Stimulated activated CD4-positive, alpha-beta T cell treated with anti-CD3 and anti-CD28 coated beads, Interleukin-2, amount 100 ng/mL, for 24 hours (primary cell): ENCODE data around the gene RNU1-2.
"Not testable (repeated sequence)": the region's sequence is repeated elsewhere in the genome, so short reads cannot be mapped to it uniquely, and the experiment has no call there.

Source experiments
- DNase-seq, 2 donors: peaks; one replicate each; pipeline ENCODE4 v3.0.0-alpha.2; 2020

RNU1-2 gene

DNA sequence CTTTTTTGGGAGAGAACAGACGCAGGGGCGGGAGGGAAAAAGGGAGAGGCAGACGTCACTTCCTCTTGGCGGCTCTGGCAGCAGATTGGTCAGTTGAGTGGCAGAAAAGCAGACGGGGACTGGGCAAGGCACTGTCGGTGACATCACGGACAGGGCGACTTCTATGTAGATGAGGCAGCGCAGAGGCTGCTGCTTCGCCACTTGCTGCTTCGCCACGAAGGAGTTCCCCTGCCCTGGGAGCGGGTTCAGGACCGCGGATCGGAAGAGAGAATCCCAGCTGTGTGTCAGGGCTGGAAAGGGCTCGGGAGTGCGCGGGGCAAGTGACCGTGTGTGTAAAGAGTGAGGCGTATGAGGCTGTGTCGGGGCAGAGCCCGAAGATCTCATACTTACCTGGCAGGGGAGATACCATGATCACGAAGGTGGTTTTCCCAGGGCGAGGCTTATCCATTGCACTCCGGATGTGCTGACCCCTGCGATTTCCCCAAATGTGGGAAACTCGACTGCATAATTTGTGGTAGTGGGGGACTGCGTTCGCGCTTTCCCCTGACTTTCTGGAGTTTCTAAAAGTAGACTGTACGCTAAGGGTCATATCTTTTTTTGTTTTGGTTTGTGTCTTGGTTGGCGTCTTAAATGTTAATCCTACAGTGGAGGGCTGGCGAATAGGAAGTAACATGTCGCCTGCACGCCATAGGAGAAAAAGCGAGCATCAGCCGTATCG is at the start of gene RNU1-2:
TSS of gene RNU1-2 (plus strand) at position 383 of the 718 bp plus-strand sequence.
- peak; percentile 82 for DNase-seq

DNA sequence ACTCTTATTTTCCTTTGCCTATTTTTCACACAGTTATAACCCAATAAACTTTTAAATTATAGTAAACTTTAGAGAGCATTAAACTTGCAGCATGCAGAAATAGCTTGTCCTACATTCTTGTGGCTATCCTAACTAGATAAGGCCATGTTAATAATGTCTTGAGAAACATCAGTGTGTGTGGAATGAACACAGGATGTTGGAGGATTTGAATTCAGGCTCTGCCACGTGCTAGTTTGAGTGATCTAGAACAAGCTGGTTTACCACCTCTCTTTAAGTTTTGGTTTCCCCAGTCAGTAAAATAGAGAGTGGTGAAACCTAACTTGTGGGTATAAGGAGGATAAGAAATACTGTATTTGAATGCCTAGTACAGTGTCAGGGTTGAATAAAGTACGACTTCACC is 39.6 kb upstream of the RNU1-2 start:
- not testable (repeated sequence) for DNase-seq

DNA sequence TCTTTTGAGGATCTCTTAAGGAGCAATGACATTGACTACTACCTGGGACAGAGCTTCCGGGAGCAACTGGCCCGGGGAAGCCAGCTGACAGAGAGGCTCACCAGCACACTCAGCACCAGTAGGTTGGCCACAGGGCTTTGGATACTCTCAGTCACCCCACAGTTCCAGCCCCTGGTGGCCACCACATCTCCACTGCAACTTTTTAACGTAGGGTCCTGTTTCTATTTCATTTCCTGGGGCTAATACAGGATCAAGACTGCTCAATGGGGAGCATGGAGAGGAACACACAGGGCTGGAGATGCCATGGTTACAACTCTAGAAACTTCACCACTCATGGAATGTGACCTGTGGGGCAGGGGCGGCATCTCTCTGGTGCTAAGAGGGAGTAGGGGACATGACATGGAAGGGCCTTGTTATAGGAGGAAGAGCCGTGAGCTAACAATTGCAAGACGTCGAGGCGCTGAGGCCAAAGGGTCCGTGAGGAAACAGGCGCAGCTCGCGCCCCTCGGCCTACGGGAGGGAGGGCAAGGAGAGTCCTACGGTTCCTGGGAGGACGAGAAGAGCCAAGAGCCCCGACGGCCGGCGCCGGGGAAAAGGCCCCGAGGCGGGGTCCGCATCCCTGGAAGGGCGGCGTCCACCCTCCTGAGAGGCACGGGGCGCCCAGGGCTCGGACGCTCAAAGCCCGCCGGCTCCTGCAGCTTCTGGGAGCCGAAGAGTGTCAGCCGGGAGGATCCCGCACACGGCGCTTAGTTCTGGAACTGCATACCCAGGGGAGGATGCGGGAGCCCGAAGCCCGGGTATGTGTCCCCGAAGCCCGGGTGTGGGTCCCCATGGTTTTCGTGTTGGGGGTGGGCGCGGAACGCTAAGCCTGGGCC is 36.4 kb upstream of the RNU1-2 start:
- DNase-seq: not testable (repeated sequence)

DNA sequence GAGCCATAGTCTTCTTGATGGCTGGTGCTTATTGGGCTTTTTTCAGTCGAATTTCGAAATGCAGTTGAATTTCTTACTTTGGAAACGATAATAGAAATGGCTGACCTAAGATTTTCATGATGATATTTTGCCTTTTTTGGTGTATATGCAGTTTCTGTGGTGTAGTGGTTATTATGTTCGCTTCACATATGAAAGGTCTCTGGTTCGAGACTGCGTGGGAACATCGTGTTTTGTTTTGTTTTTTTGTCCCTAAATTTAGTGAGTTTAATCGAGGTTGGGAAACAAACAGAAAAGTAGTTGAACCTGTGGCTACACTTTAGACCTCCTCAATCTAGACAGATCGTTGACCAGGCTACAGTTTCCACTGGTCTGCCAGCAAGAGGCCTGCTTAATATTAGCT is 35.7 kb upstream of the RNU1-2 start:
- DNase-seq: not testable (repeated sequence)

DNA sequence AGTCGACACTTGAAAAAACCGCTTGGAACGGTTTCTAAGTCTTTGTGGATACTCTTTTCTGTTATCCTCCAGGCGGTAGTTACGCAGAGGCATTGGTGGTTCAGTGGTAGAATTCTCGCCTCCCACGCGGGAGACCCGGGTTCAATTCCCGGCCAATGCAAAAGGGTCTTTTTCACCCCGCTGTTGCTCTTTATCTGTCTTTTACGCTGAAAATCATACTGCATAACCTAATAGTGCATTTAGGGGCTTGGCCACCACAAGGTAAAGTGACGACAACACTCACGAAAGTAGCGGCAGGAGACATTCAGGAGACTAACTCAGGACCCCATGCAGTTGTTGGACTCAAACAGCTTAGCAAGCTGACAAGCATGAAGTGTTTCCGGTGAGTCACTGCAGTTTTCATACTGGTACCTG is 33.9 kb upstream of the RNU1-2 start:
- DNase-seq: peak in 1 of 2 donors; percentile 43

DNA sequence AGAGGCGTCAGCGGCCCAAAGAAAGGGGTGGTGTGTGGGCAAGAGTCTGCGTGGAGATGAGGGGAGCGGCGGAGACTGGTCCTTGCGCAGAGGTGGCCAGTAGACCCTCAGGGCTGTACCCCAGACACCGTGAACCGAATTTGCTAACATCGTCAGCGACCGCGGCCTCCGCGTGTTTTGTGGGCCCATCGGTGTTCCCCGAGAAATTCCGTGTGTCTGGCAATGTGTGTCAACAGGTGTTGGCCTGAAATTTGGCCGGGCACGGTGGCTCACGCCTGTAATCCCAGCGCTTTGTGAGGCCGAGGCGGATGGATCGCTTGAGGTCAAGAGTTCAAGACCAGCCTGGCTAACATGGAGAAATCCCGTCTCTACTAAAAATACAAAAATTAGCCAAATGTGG is 33.4 kb upstream of the RNU1-2 start:
- not testable (repeated sequence) for DNase-seq

DNA sequence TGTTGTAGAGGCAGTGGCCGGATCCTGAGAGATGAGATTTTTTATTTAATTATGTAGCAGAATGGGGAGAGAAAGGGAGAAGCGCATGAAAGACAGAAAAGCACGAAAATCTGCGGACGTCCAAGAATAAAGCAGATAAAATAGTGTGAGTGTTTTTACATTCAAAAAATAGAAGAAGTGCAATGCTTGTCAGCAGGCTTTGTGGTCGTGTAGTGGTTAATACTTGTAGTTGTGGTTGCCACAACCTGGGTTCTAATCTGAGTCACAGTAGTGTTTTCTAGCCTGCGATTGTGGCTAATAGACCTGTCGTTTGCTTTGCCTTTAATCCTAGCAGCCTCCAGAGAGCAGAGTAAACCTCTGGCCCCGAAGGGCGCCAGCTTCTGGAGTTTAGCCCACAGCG is 32.8 kb upstream of the RNU1-2 start:
- not testable (repeated sequence) for DNase-seq

DNA sequence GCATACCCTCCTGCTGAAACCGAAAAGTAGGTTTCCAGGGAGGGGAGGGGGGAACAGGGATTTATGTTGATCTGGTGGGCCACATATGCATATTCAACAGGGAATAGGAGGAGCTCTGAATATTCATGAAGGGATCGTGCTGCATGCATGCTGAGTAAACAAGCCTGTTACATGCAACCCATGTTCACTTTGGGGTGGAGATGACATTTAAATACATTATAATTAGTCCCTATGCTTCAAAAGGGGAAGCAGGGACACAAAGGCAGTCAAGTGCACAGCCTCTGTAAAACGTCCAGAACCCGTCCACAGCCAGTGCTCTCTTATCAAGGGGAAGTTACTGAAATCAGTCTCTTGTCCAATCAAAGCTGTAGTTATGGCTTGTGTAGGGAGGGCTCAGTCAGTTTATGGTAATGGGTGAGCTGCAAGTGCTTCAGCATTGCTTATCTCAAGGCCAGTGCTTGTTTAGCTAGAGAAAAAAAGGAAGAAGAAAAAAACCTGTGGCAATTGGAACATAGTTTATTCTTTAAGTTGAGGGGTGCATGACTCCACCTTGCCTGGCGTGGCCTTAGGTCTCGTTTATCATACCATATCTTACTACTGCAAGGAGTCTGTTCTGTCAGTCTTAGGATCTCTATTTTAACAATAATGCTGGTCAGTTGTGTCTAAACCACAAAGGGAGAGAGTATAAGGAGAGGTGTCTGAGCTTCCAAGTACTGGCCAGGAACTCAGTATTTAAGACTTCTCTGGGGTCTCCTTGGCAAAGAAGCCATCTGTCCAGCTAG is 28.7 kb upstream of the RNU1-2 start:
- DNase-seq: not testable (repeated sequence)

DNA sequence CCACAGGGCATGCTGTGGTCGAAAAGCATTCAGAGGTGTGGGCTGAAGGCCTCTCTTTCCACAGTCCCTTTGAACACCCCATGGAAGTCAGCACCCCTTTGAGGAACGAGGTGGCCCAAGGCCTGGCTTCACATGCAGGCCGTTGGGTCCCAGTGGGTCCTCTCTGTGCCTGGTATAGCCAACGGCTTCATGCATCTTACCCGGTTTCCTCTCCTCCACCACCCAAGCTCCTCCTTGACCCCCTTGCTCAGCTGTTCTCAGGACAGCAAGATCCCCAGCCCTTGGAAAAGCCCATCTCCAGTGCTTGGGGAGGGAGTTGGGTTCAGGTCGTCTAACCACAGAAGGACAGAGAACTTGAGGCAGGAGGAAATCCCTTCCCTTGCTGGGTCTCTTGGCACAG is 27.0 kb upstream of the RNU1-2 start:
- DNase-seq: not testable (repeated sequence)

DNA sequence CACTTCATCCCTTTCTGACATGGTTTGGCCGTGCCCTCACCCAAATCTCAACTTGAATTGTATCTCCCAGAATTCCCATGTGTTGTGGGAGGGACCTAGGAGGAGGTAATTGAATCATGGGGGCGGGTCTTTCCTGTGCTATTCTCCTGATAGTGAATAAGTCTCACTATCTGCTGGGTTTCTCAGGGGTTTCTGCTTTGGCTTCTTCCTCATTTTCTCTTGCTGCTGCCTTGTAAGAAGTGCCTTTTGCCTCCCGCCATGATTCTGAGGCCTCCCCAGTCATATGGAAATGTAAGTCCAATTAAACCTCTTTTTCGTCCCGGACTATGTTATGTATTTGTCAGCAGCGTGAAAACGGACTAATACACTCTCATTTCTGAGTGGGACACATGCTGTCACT is 25.8 kb upstream of the RNU1-2 start:
- DNase-seq: not testable (repeated sequence)

DNA sequence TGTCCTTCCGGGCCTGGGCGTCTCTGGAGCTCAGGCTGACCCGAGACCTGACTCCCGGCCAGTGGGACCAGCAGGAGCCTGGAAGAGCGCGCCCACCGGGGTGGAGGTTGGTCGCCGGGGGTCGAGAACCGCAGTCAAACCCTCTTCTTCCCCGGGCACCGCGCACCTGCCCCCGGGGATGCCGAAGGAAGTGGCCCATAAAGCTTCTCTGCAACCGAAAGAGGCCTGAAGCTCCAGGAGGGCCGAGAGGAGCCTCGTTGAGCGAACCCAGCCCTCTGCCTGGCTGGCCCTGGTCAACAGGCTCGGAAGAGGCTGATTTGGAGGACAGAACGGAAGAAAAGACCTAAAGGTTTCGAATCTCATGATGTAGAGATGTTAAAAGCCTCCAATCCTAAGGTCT is 24.6 kb upstream of the RNU1-2 start:
- not testable (repeated sequence) for DNase-seq

DNA sequence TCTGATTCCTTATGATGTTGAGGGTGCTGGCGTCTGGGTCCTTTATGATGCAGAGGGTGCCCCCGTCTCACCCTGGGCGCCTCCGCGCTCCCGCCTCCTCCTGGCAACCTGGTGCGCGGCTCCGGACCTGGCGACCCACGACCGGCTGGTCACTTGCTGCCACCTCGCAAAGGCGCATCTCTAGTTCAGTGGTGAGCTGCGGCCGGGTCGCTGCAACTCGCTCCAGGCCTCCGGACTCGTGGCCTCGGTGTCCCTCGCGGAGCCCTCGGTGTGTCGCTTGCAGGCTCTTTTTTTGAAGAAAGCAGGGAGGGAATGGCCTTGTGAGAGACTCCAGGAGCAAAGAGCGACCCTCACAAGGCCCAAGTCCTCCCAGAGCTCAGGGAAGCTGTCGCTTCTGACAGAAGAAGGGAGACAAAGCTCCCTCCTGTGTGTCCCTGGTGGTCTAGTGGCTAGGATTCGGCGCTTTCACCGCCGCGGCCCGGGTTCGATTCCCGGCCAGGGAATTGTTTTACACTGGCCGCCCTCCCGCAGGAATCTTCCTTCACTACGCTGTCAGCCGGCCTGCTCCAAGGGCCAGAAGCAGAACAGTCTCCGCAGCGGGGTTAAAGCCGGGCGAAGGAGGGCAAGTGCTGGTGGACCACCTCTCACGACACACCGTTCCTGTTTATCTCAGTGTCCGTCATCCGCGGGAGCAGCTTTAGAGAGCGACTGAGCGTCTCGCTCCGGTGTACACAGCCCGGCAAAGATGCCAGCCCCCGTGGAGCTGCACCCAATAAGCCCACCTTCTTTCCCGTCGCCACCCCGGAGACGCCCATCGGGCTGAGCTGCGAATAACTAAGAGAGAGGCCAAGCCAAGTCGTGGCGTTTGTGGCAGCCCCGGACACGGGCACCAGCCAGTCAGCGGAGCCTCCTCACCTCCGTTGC is 23.4 kb upstream of the RNU1-2 start:
- DNase-seq: peak; percentile 66 to 82

DNA sequence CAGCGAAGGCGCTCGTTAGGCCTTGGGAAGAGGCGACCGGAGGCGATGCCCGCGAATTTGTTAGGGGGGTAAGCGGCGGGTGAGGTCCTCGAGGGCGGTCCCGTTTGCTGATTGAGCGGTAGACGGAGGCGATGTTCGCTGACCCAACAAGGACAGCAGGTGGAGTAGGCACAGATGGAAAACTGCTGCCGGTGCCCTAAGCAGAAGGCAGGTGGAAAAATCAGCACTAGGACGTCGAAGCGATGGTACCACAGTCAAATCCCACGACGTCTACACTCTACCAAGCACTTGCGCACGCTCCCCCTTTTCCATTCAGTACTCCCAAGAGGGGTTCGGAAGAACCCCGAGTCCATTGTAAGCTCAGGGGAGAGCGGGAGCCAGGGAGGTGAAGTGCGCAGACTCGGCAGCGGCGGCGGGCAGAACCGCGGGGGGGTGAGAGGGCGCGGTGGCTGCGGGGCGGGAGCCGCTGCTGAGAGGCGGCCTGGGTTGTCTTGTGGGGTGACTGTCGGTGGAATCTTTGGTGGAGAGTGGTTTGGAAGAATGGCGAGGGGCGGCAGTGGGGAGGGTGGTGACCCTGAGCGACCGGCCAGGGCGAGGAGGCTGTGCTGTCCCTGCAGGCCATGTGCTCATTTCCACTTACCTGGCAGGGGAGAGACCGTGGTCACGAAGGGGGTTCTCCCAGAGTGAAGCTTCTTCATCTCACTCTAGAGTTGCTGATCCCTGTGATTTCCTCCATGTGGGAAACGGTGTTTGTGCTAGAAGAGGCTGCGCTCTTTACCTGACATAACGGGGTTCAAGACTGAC is 22.5 kb upstream of the RNU1-2 start:
- peak in 1 of 2 donors; percentile 65 for DNase-seq

DNA sequence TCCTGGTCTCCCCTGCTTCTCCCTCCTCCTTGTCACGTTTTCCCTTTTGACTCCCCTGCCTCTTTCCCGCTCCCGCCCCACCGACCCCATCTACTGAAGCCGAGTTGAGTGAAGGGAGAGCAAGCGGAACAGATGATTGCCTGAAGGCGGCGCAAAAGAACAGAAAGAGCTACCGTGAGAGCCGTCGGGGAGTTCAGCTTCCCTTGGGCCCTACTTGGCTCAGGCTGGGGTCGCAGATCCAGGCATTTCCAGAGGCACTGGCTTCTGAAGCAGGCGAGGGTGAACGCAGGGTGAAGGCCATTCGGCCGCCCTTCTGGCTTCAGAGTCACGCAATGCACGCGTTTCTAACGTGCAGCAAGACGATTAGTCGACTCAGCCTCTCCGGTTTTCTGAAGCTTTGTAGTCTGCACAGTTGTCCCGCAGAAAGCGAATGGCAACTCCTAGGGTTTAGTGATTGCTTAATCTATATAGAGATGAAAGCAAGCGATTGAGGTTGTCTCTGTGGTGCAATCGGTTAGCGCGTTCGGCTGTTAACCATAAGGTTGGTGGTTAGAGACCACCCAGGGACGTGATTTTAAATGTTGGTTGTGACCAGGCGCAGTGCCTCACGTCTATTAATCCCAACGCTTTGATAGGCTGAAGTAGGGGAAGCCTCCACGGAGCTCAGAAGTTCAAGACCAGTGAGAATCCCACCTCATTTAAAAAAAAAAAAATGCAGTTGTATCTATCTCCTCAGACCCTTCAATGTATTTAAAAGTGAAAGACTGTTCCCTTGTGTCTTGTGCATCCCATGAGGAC is 20.6 kb upstream of the RNU1-2 start:
- not testable (repeated sequence) for DNase-seq

DNA sequence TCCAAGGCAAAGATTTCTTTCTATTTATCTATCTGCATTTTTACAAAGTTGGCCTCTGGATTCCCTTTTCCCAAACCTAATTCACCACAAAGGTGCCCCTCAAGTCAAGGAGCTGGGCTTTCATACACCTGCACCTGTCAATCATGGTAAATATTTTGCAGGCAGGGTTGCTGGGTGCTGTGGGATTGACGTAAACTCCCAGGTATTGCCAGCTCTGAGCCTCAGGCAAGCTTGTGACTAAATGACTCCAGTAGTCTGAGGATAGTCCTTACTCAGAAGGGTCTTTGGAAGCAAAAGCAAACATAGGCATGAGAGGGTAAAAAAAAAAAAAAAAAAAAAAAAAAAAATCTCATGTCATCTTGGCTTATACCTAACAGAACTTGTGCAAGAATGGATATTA is 14.0 kb upstream of the RNU1-2 start:
- not testable (repeated sequence) for DNase-seq

DNA sequence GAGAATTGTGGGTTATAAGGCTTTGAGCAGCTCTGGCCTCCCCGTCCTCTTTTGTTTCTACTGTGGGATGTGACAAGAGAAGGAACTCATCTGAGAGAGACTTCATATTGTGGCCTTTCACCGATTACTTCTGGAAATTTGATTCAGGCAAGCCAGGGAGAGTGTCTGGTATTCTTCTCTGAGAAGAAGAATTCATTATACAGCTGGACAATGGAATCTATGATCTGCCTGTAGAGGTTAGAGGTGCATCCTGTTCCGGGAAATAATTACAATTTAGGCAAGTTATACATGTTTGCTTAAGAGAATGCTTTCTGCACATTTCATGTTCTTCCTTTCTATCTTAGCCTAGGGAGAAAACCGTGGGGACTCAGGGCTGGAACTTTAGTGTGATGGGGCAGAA is 12.8 kb upstream of the RNU1-2 start:
- no peak for DNase-seq

DNA sequence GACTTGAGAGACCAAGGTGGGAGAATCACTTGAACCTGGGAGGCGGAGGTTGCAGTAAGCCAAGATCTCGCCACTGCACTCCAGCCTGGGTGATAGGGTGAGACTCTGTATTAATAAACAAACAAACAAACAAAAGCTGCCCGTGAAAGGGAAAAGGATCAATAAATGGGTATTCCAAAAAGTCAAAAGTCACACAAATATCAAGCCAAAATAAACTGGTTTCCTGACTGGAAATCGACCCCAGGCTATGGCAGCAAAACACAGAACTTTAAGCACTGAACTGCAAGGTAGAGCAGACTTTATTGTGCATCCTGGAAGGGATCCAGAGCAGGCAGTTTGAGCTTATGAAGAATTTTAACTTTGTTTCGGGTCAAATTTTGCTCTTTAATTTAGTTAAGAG is 11.3 kb upstream of the RNU1-2 start:
- not testable (repeated sequence) for DNase-seq

DNA sequence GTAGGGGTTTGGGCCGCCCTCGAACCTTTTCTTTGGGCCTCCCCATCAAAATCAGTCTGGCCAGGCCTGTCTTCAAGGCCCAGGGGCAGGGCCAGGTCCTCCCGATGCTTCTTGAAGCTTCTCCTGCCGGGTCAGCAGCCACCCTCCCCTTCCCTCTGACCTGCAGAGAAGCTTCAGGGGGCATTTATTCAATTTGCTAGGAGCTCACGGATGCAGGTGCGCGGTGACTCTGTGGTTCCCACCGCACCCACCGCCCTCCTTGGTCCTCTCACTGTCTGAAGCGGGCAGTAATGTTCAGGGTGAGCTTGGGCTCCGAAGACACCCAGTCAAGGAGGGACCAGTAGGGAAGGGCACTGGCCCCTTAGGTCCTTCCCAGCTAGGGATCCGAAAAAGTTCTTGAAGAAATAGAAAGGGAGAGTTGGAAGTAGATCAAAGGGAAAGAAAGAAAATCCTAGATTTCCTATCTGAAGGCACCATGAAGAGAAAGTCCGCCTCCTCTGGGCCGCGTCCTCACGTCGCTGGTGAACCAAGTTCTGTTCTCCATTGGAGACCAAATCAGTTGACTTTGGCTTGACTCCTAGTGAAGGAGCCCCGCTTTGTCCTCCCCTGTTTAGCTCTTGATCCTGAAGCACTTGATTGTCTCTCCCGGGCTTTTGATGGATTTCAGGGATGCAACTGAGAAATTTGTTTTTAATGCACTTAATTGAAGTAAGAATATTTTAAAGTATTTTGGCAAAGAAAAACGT is 8.7 kb upstream of the RNU1-2 start:
- no peak for DNase-seq
